Esophagus muscularis mucosa (tissue), 3 donors: ENCODE measurements around the gene CCDC106.

ENCODE experiments used
- POLR2A ChIP-seq: fragments of 450-650 bp; IDR thresholded peaks from one replicate; pipeline ENCODE4 v1.6.1; 2017; ENCODE audit warnings: antibody characterized with exemption, moderate library complexity, mild to moderate bottlenecking, low read depth
- TF ChIP-seq, protein P1 (sequence below), 3 experiments: fragments of 200-600 bp in 2 of 3; fragments of 450-650 bp in 1 of 3; sonication (generic) in 2 of 3; IDR thresholded peaks; one replicate each; pipeline ENCODE4 v1.5.1; 2017 to 2019; ENCODE audit warnings: antibody characterized with exemption in 3 of 3, mild to moderate bottlenecking in 2 of 3, moderate library complexity in 1 of 3

DNA sequence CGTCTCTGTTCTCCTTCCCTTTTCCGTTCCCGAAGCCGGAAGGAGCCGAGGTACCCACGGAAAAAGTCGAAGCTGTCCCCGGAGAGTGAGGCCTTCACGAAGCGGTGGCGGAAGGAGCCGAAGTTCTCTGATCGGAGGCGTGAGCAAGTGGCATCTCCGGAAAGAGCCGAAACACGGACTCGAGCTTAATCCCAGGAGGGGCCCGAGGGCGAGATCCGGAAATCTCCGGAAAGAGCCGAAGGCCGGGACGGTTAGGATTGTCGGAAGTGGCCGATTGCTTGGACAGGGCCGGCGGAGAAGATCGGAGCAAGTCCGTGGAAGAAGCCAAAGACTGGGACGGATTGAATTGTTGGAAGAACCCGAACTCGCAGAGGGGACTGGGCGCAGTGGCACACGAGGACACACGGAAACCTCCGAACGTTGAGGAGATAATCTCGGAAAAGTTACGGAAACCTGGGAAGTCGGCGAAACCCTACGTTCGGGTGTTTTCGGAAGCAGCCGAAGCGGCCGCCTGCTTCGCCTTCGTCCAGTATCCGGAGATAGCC, 6.4 kb downstream of the CCDC106 start:
- TF ChIP-seq, protein P1, sequence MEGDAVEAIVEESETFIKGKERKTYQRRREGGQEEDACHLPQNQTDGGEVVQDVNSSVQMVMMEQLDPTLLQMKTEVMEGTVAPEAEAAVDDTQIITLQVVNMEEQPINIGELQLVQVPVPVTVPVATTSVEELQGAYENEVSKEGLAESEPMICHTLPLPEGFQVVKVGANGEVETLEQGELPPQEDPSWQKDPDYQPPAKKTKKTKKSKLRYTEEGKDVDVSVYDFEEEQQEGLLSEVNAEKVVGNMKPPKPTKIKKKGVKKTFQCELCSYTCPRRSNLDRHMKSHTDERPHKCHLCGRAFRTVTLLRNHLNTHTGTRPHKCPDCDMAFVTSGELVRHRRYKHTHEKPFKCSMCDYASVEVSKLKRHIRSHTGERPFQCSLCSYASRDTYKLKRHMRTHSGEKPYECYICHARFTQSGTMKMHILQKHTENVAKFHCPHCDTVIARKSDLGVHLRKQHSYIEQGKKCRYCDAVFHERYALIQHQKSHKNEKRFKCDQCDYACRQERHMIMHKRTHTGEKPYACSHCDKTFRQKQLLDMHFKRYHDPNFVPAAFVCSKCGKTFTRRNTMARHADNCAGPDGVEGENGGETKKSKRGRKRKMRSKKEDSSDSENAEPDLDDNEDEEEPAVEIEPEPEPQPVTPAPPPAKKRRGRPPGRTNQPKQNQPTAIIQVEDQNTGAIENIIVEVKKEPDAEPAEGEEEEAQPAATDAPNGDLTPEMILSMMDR (IDR thresholded peaks at IDR 0.05): no peak
- no peak for TF ChIP-seq POLR2A
